ENCODE measurements around the gene EEFSEC. TPM values are rescaled to one million over a fixed set of nuclear protein-coding genes. Genes with fewer than 3 reads are reported as not detected.

EEFSEC gene
- total RNA-seq, 1 donor from 2014 or later: 2.6 TPM

- no peak overlapping the region for H3K27ac ChIP-seq (ENCODE audit: low read depth, low read length)
- no peaks in the 10 kb centered on the region for H3K9me3 ChIP-seq (ENCODE audit: control insufficient read depth in 3 of 3, low read length in 3 of 3)
- peaks cover 19 to 29% (median 20%) of the 10 kb centered on the region in 3 donors for H3K27me3 ChIP-seq (ENCODE audit: control insufficient read depth in 3 of 3, insufficient read depth in 3 of 3, low read length in 3 of 3)
- no peaks in the 10 kb centered on the region for H3K4me1 ChIP-seq (ENCODE audit: control insufficient read depth in 3 of 3, insufficient read depth in 3 of 3, low read length in 3 of 3)
- H3K4me3 ChIP-seq (ENCODE audit: low read length in 3 of 3): no peak overlapping the region
- H3K36me3 ChIP-seq (ENCODE audit: control insufficient read depth in 3 of 3, insufficient read depth in 3 of 3, low read length in 3 of 3): no peaks in the 10 kb centered on the region
- H3K9ac ChIP-seq (ENCODE audit: low read depth in 1 of 3, low read length in 3 of 3): no peak overlapping the region
Observed at GRCh38 chr3:128438488-128439072, 285.3 kb downstream of the EEFSEC start.

DNA sequence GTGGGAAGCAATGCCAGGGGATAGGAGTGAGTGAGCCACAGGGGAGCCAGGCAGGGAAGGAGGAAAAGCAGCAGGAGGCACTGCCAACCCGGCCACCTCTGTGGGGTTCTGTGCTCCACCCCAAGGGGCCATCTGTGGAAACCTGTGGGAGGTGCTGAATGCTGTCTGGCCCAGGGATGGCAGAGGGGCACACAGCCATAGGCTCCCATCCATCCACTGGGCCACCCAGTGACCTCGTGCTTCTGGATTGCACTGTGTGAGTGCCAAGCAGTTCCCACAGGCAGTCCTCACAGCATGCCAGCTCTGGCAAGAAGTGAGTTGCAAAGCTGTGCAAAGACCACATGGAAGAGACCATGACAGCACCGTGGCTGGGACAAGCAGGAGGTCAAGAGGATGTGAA is 285.9 kb downstream of the EEFSEC start:
- Histone ChIP-seq H3K36me3 (ENCODE audit: control insufficient read depth in 3 of 3, insufficient read depth in 3 of 3, low read length in 3 of 3) (no peaks in the 10 kb centered on the region), H3K27ac (ENCODE audit: low read depth, low read length) (no peak overlapping the region), H3K4me1 (ENCODE audit: control insufficient read depth in 3 of 3, insufficient read depth in 3 of 3, low read length in 3 of 3) (no peaks in the 10 kb centered on the region), H3K27me3 (ENCODE audit: control insufficient read depth in 3 of 3, insufficient read depth in 3 of 3, low read length in 3 of 3) (peaks cover 13 to 26% (median 14%) of the 10 kb centered on the region in 3 donors), H3K9me3 (ENCODE audit: control insufficient read depth in 3 of 3, low read length in 3 of 3) (no peaks in the 10 kb centered on the region), H3K9ac (ENCODE audit: low read depth in 1 of 3, low read length in 3 of 3) (no peak overlapping the region), H3K4me3 (ENCODE audit: low read length in 3 of 3) (no peak overlapping the region)

DNA sequence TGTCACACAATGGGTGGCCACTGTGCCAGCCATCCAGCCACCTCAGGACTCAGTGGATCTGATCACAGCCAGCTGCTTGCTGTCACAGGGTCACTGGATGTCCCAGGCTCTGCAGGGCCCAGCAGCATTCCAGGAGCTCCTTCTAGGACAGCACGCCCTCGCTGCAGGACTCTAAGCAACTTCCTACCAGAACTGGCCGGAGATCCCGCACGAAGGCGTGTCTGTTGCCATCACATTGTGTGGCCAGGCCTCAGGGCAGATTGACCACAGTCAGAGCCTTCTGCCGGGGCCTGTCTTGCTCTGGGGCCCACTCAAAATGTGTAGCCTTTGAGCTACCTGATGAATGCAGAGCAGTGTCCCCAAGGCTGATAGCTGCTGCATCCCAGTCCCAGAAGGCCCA is 288.8 kb downstream of the EEFSEC start:
- H3K27ac ChIP-seq (ENCODE audit: low read depth, low read length): no peak overlapping the region
- no peak overlapping the region for H3K4me3 ChIP-seq (ENCODE audit: low read length in 3 of 3)

GRCh38 chr3:128442949-128443348 is 289.7 kb downstream of the EEFSEC start:
- Histone ChIP-seq H3K27ac (ENCODE audit: low read depth, low read length) (no peak overlapping the region), H3K36me3 (ENCODE audit: control insufficient read depth in 3 of 3, insufficient read depth in 3 of 3, low read length in 3 of 3) (no peaks in the 10 kb centered on the region), H3K4me1 (ENCODE audit: control insufficient read depth in 3 of 3, insufficient read depth in 3 of 3, low read length in 3 of 3) (no peaks in the 10 kb centered on the region), H3K27me3 (ENCODE audit: control insufficient read depth in 3 of 3, insufficient read depth in 3 of 3, low read length in 3 of 3) (peaks cover 6 to 18% (median 8%) of the 10 kb centered on the region in 3 donors), H3K4me3 (ENCODE audit: low read length in 3 of 3) (no peak overlapping the region), H3K9ac (ENCODE audit: low read depth in 1 of 3, low read length in 3 of 3) (no peak overlapping the region), H3K9me3 (ENCODE audit: control insufficient read depth in 3 of 3, low read length in 3 of 3) (no peaks in the 10 kb centered on the region)

More for the DNA sequence above, 288.8 kb downstream of the EEFSEC start:
- no peaks in the 10 kb centered on the region for H3K9me3 ChIP-seq (ENCODE audit: control insufficient read depth in 3 of 3, low read length in 3 of 3)
- no peaks in the 10 kb centered on the region for H3K36me3 ChIP-seq (ENCODE audit: control insufficient read depth in 3 of 3, insufficient read depth in 3 of 3, low read length in 3 of 3)
- peaks cover 6 to 18% (median 8%) of the 10 kb centered on the region in 3 donors for H3K27me3 ChIP-seq (ENCODE audit: control insufficient read depth in 3 of 3, insufficient read depth in 3 of 3, low read length in 3 of 3)
- no peak overlapping the region for H3K9ac ChIP-seq (ENCODE audit: low read depth in 1 of 3, low read length in 3 of 3)
- H3K4me1 ChIP-seq (ENCODE audit: control insufficient read depth in 3 of 3, insufficient read depth in 3 of 3, low read length in 3 of 3): no peaks in the 10 kb centered on the region

- no peak overlapping the region for H3K4me3 ChIP-seq (ENCODE audit: low read length in 3 of 3)
- H3K4me1 ChIP-seq (ENCODE audit: control insufficient read depth in 3 of 3, insufficient read depth in 3 of 3, low read length in 3 of 3): no peaks in the 10 kb centered on the region
- H3K36me3 ChIP-seq (ENCODE audit: control insufficient read depth in 3 of 3, insufficient read depth in 3 of 3, low read length in 3 of 3): no peaks in the 10 kb centered on the region
- no peaks in the 10 kb centered on the region for H3K9me3 ChIP-seq (ENCODE audit: control insufficient read depth in 3 of 3, low read length in 3 of 3)
- no peak overlapping the region for H3K27ac ChIP-seq (ENCODE audit: low read depth, low read length)
- H3K27me3 ChIP-seq (ENCODE audit: control insufficient read depth in 3 of 3, insufficient read depth in 3 of 3, low read length in 3 of 3): peaks cover 8 to 15% (median 11%) of the 10 kb centered on the region in 3 donors
- H3K9ac ChIP-seq (ENCODE audit: low read depth in 1 of 3, low read length in 3 of 3): no peak overlapping the region
Observed at GRCh38 chr3:128443771-128444170, 290.5 kb downstream of the EEFSEC start.

DNA sequence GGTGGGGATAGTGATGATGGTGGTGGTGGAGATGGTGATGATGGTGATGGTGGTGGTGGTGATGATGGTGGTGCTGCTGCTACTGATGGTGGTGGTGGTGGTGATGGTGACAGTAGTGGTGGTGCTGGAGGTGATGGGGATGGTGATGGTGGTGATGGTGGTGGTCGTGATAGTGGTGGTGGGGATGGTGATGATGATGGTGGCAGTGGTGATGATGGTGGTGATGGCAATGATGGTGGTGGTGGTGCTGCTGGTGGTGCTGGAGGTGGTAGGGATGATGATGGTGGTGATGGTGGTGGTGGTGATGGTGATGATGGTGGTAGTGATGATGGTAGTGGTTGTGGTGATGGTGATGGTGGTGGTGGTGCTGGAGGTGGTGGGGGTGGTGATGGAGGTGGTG is 292.1 kb downstream of the EEFSEC start:
- H3K4me3 ChIP-seq (ENCODE audit: low read length in 3 of 3): no peak overlapping the region
- H3K36me3 ChIP-seq (ENCODE audit: control insufficient read depth in 3 of 3, insufficient read depth in 3 of 3, low read length in 3 of 3): no peaks in the 10 kb centered on the region
- no peak overlapping the region for H3K9ac ChIP-seq (ENCODE audit: low read depth in 1 of 3, low read length in 3 of 3)
- no peak overlapping the region for H3K27ac ChIP-seq (ENCODE audit: low read depth, low read length)
- peaks cover 4 to 8% (median 6%) of the 10 kb centered on the region in 3 donors for H3K27me3 ChIP-seq (ENCODE audit: control insufficient read depth in 3 of 3, insufficient read depth in 3 of 3, low read length in 3 of 3)
- no peaks in the 10 kb centered on the region for H3K9me3 ChIP-seq (ENCODE audit: control insufficient read depth in 3 of 3, low read length in 3 of 3)
- no peaks in the 10 kb centered on the region for H3K4me1 ChIP-seq (ENCODE audit: control insufficient read depth in 3 of 3, insufficient read depth in 3 of 3, low read length in 3 of 3)

- peaks cover 6 to 10% (median 10%) of the 10 kb centered on the region in 3 donors for H3K27me3 ChIP-seq (ENCODE audit: control insufficient read depth in 3 of 3, insufficient read depth in 3 of 3, low read length in 3 of 3)
- no peaks in the 10 kb centered on the region for H3K36me3 ChIP-seq (ENCODE audit: control insufficient read depth in 3 of 3, insufficient read depth in 3 of 3, low read length in 3 of 3)
- no peak overlapping the region for H3K4me3 ChIP-seq (ENCODE audit: low read length in 3 of 3)
- no peak overlapping the region for H3K9ac ChIP-seq (ENCODE audit: low read depth in 1 of 3, low read length in 3 of 3)
- no peak overlapping the region for H3K27ac ChIP-seq (ENCODE audit: low read depth, low read length)
- no peaks in the 10 kb centered on the region for H3K4me1 ChIP-seq (ENCODE audit: control insufficient read depth in 3 of 3, insufficient read depth in 3 of 3, low read length in 3 of 3)
- H3K9me3 ChIP-seq (ENCODE audit: control insufficient read depth in 3 of 3, low read length in 3 of 3): no peaks in the 10 kb centered on the region
Observed at GRCh38 chr3:128446821-128447220, 293.5 kb downstream of the EEFSEC start.

- peaks cover 6 to 14% (median 10%) of the 10 kb centered on the region in 3 donors for H3K27me3 ChIP-seq (ENCODE audit: control insufficient read depth in 3 of 3, insufficient read depth in 3 of 3, low read length in 3 of 3)
- no peaks in the 10 kb centered on the region for H3K36me3 ChIP-seq (ENCODE audit: control insufficient read depth in 3 of 3, insufficient read depth in 3 of 3, low read length in 3 of 3)
- H3K4me3 ChIP-seq (ENCODE audit: low read length in 3 of 3): no peak overlapping the region
- no peak overlapping the region for H3K27ac ChIP-seq (ENCODE audit: low read depth, low read length)
- H3K9me3 ChIP-seq (ENCODE audit: control insufficient read depth in 3 of 3, low read length in 3 of 3): no peaks in the 10 kb centered on the region
- no peaks in the 10 kb centered on the region for H3K4me1 ChIP-seq (ENCODE audit: control insufficient read depth in 3 of 3, insufficient read depth in 3 of 3, low read length in 3 of 3)
- no peak overlapping the region for H3K9ac ChIP-seq (ENCODE audit: low read depth in 1 of 3, low read length in 3 of 3)
Observed at GRCh38 chr3:128447561-128448013, 294.3 kb downstream of the EEFSEC start.

- Histone ChIP-seq H3K27ac (ENCODE audit: low read depth, low read length) (no peak overlapping the region), H3K27me3 (ENCODE audit: control insufficient read depth in 3 of 3, insufficient read depth in 3 of 3, low read length in 3 of 3) (peaks cover 6 to 14% (median 13%) of the 10 kb centered on the region in 3 donors), H3K4me3 (ENCODE audit: low read length in 3 of 3) (no peak overlapping the region), H3K4me1 (ENCODE audit: control insufficient read depth in 3 of 3, insufficient read depth in 3 of 3, low read length in 3 of 3) (no peaks in the 10 kb centered on the region), H3K9ac (ENCODE audit: low read depth in 1 of 3, low read length in 3 of 3) (no peak overlapping the region), H3K36me3 (ENCODE audit: control insufficient read depth in 3 of 3, insufficient read depth in 3 of 3, low read length in 3 of 3) (no peaks in the 10 kb centered on the region), H3K9me3 (ENCODE audit: control insufficient read depth in 3 of 3, low read length in 3 of 3) (no peaks in the 10 kb centered on the region)
Observed at GRCh38 chr3:128448491-128448890, 295.2 kb downstream of the EEFSEC start.

DNA sequence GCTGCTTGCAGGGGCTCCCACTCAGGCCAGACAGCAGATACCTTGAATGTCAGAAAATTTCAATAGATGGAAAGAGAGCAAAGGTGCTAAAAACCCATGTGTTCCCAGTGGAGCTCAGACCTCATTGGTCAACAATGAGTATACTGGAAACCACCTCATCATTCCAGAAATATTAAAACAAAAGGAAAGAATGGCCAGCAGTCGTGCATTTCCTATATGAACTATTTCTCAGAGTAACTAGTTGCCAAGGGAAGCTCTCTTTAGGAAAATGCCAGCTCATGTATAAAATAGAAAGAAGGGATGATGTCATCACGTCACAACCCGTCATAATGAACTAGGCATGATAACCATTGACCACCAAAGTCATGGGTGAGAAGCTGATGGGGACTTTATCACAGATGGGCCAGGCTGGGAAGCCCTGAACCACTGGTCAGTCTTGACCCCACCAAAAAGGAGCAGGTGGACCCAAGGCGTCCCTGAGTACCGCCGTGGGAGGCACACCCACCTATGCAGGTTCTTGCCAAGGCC is 295.9 kb downstream of the EEFSEC start:
- H3K9ac ChIP-seq (ENCODE audit: low read depth in 1 of 3, low read length in 3 of 3): no peak overlapping the region
- H3K4me1 ChIP-seq (ENCODE audit: control insufficient read depth in 3 of 3, insufficient read depth in 3 of 3, low read length in 3 of 3): no peaks in the 10 kb centered on the region
- peaks cover 6 to 17% (median 9%) of the 10 kb centered on the region in 3 donors for H3K27me3 ChIP-seq (ENCODE audit: control insufficient read depth in 3 of 3, insufficient read depth in 3 of 3, low read length in 3 of 3)
- no peaks in the 10 kb centered on the region for H3K9me3 ChIP-seq (ENCODE audit: control insufficient read depth in 3 of 3, low read length in 3 of 3)
- H3K36me3 ChIP-seq (ENCODE audit: control insufficient read depth in 3 of 3, insufficient read depth in 3 of 3, low read length in 3 of 3): no peaks in the 10 kb centered on the region
- no peak overlapping the region for H3K27ac ChIP-seq (ENCODE audit: low read depth, low read length)
- H3K4me3 ChIP-seq (ENCODE audit: low read length in 3 of 3): no peak overlapping the region

Measured in skeletal muscle tissue (tissue), 4 donors.